Urinary bladder (tissue), 4 donors: Measurements from ENCODE around the gene NCEH1. TPM values are rescaled to one million over a fixed set of nuclear protein-coding genes. Genes with fewer than 3 reads are reported as not detected.
"Not testable (repeated sequence)": the region's sequence is repeated elsewhere in the genome, so short reads cannot be mapped to it uniquely, and the experiment has no call there.

Experiments used
- DNase-seq: peaks from one replicate; pipeline ENCODE4 v3.0.0-alpha.2; 2015; ENCODE audit errors: extremely low spot score
- H3K27ac ChIP-seq: one replicate; pipeline ENCODE4 v1.5.1; 2013; ENCODE audit warnings: low read depth, mild to moderate bottlenecking, moderate library complexity
- H3K36me3 ChIP-seq: one replicate; pipeline ENCODE4 v1.6.1; 2013; ENCODE audit warnings: mild to moderate bottlenecking, moderate library complexity; ENCODE audit not compliant: insufficient read depth
- H3K4me1 ChIP-seq: one replicate; pipeline ENCODE4 v1.6.1; 2013; ENCODE audit warnings: mild to moderate bottlenecking, moderate library complexity; ENCODE audit not compliant: insufficient read depth
- H3K4me3 ChIP-seq: one replicate; pipeline ENCODE4 v1.5.1; 2013; ENCODE audit warnings: low read depth, low read length
- WGBS: extraction: QIAGEN DNeasy Blood & Tissue Kit; methylation state at CpG from one replicate; pipeline ENCODE4 v1.1.7; 2013; 5-methylcytosine and 5-hydroxymethylcytosine counted together
- polyA plus RNA-seq: library from polyadenylated mRNA; stranded (reverse); fragments of 200-250 nt; gene quantifications from one replicate; pipeline ENCODE4 v1.2.3, GENCODE V29; 2013
- total RNA-seq: library from RNA; depleted of rRNA; stranded (reverse); fragments of >200 nt; gene quantifications from one replicate; pipeline ENCODE4 v1.2.3, GENCODE V29; 2014
- donor health status: healthy with polysubstance abuse.
- donor health status: healthy.

NCEH1 gene, protein sequence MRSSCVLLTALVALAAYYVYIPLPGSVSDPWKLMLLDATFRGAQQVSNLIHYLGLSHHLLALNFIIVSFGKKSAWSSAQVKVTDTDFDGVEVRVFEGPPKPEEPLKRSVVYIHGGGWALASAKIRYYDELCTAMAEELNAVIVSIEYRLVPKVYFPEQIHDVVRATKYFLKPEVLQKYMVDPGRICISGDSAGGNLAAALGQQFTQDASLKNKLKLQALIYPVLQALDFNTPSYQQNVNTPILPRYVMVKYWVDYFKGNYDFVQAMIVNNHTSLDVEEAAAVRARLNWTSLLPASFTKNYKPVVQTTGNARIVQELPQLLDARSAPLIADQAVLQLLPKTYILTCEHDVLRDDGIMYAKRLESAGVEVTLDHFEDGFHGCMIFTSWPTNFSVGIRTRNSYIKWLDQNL
- total RNA-seq, result 8.9 TPM
- 2.8 TPM for polyA plus RNA-seq

DNA sequence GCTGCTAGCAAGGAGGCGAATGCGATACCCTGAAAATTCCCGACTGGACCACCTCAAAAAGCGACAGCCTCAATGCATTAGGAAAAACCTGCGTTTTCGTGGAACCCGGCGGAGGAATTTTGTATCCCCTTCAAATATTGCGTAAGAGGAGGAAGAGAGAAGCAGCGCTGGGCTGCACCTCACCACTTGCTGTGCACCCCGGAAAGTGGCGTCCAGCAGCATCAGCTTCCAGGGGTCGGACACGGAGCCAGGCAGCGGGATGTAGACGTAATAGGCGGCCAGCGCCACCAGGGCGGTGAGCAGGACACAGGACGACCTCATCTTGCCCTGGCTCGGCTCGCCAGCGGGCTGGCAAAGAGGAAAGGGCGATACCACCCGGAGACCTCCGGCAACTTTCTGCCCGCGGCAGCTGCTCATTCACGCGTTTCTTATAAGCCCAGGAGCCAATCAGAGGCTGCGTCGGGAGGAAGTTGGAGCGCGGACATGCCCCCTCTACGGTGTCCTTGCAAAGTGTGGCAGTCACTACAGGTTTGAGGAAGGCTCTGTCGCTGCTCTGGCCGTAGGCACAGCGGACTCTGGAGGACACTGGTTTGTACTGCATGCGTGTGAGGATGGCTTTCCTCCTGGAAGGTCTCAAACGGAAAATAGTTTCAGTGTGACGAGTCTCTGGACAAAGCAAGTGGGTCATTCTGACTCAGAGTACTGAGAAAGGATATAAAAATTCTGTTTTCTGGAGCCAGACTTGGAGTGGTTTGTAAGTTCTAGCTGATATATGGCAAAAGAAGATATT, at the start of gene NCEH1:
TSS of gene NCEH1 (minus strand) at position 404 of the 790 bp plus-strand sequence. CDS start at position 321, 83 bp downstream.
- Histone ChIP-seq H3K27ac (peak within 1 kb of the TSS; percentile 75), H3K4me3 (peak within 1 kb of the TSS; percentile 77), H3K36me3 (no peaks in the 10 kb centered on the region), H3K4me1 (no peaks in the 10 kb centered on the region)
- DNase-seq, result peak; percentile 75
- WGBS, result under 1% methylated on average over 41 of the region's 41 CpGs

DNA sequence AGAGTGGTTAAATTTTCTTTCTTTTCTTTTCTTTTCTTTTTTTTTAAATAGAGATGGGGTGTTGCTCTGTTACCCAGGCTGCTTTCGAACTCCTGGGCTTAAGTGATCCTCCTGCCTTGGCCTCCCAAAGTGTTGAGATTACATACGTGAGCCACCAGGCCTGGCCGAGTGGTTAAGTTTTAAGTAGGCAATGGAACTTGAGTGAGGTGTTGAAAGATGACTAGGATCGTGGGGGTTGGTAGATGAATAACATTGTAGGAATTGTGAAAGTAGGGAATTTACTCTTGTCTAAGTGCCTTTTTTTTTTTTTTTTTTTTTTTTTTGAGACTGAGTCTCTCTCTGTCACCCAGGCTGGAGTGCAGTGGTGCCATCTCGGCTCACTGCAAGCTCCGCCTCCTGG, 49.5 kb upstream of the NCEH1 start:
- WGBS, result 96% methylated on average over 6 of the region's 6 CpGs
- H3K27ac ChIP-seq, DNase-seq, H3K36me3 ChIP-seq, H3K4me1 ChIP-seq, H3K4me3 ChIP-seq: not testable (repeated sequence)

DNA sequence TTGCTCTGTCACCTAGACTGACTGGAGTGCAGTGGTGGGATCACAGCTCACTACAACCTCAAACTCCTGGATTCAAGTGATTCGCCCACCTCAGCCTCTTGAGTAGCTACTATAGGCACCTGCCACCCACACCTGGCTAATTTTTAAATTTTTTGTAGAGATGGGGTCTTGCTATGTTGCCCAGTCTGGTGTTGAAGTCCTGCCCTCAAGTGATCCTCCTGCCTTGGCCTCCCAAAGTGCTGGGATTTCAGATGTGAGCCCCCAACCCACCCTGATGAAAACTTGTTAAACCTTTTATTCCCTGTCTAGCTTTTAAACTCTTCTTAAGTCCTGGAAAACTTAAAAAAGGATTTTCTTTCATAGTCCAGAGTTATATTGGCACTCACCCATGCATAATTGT, 42.3 kb upstream of the NCEH1 start:
- H3K36me3 ChIP-seq, result no peaks in the 10 kb centered on the region
- no peak overlapping the region for H3K27ac ChIP-seq
- WGBS, result 100% methylated on average over 1 of the region's 1 CpG
- peaks cover 2% of the 10 kb centered on the region for H3K4me1 ChIP-seq
- no peak for DNase-seq
- H3K4me3 ChIP-seq, result no peak overlapping the region

DNA sequence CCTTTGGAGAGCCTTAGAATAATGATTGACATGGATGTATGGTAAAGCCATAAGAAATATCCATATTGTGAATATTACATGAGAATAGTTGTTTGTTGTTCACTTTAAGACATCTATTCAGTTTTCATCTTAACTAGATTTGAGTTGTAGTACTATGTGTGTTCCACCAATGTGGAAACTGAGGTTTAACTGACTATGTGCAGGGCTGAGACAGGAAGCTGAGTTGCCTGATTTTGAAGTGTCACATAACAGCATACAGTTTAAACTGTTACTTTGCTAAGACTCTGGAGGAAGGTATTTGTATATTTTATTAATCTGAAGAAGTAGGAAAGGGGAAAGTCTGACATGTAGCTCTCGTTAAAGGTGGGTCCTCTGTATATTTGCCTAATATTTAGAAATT, 41.8 kb upstream of the NCEH1 start:
- no peaks in the 10 kb centered on the region for H3K36me3 ChIP-seq
- H3K4me3 ChIP-seq, result no peak overlapping the region
- DNase-seq, result no peak
- H3K27ac ChIP-seq, result no peak overlapping the region
- H3K4me1 ChIP-seq, result peaks cover 2% of the 10 kb centered on the region
- WGBS, result 95% methylated on average over 1 of the region's 1 CpG

DNA sequence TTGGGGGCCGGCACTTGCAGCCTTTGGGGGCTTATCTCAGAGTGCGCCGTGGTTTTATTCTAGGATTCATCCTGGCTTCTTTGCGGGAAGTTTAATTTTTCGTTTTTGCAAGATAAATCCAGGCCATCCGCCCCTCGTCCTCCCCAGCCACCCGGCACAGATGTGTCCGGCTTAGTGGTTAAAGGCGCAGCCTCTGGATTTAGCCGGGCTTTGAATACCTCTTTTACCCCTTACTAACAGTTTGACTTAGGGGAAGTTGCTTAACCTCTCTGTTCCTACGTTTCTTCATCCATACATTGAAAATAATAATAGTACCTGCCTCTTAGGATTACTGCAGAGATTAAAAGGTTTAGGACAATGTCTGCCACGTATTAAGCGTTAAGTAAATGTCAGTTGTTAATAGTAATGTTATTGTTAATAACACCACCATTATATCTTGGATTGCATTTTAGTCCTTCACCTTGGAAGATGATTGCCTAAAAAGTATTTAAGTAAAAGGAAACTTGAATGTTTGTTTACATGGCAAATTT, 40.4 kb upstream of the NCEH1 start:
- Histone ChIP-seq H3K4me1 (peaks cover 2% of the 10 kb centered on the region), H3K36me3 (no peaks in the 10 kb centered on the region), H3K27ac (no peak overlapping the region), H3K4me3 (peak overlapping the region; percentile 76)
- peak; percentile 2 for DNase-seq
- under 1% methylated on average over 14 of the region's 14 CpGs for WGBS

DNA sequence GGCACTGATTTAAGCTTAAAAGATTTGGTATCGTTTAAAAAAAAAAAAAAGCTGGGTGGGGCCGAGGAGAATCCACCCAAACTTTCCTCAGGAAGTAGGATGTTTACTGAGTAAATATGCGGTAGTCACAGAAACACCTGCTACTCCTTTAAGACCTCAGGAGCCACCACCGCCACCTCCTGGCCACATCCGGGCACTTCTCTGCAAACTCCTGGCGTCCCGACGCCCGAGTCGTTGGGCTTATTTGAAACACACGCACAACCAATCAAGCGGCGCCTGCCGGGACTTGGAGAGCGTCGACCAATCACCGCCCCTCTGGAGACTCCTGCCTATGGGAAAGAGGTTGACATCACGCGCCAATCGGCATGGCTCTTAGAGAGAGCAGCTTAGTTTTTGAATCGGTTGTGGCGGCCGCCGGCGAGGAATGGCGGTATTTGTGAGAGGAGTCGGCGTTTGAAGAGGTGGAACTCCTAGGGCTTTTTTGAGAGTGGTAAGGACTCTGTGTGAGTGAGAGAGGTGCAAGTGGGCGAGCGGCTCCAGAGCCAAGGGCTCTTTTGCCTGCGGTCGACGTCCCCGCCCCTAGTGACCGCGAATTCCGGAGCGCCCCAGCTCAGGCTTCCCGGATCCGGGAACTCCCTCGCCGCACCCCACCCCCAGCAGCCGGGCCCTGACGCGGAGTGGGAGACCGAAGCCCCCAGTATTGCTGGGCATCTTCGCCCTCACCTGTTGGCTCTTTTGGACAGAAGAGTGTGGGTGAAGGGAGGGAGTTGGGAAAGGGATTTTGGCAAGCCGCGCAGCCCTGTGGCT, 39.7 kb upstream of the NCEH1 start, which contains the start of gene ECT2:
TSS of gene ECT2 (plus strand) at position 359 of the 807 bp plus-strand sequence. CDS start 3,805 bp downstream, outside the sequence.
- no peak within 1 kb of the TSS for H3K27ac ChIP-seq
- peaks cover 2% of the 10 kb centered on the region for H3K4me1 ChIP-seq
- peak within 1 kb of the TSS; percentile 76 for H3K4me3 ChIP-seq
- DNase-seq, result peak; percentile 99
- WGBS, result under 1% methylated on average over 49 of the region's 49 CpGs
- H3K36me3 ChIP-seq, result no peaks in the 10 kb centered on the region

DNA sequence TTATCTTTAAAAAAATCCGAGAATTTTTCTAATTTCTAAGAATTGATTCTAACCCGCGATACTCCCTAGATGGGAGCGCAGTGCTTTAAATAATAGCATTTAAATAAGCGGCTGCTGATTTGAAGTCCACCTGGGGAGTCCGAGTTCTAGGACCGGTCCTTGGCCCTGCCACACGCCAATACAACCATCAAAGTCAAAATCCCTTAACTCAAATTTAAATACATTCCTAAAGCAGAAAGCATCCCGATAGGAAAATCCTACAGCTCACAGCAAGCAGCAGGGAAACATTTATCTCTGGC, 39.2 kb upstream of the NCEH1 start:
- 12% methylated on average over 9 of the region's 9 CpGs for WGBS
- Histone ChIP-seq H3K36me3 (no peaks in the 10 kb centered on the region), H3K4me3 (peak overlapping the region; percentile 39), H3K4me1 (peaks cover 2% of the 10 kb centered on the region), H3K27ac (no peak overlapping the region)
- DNase-seq, result no peak

DNA sequence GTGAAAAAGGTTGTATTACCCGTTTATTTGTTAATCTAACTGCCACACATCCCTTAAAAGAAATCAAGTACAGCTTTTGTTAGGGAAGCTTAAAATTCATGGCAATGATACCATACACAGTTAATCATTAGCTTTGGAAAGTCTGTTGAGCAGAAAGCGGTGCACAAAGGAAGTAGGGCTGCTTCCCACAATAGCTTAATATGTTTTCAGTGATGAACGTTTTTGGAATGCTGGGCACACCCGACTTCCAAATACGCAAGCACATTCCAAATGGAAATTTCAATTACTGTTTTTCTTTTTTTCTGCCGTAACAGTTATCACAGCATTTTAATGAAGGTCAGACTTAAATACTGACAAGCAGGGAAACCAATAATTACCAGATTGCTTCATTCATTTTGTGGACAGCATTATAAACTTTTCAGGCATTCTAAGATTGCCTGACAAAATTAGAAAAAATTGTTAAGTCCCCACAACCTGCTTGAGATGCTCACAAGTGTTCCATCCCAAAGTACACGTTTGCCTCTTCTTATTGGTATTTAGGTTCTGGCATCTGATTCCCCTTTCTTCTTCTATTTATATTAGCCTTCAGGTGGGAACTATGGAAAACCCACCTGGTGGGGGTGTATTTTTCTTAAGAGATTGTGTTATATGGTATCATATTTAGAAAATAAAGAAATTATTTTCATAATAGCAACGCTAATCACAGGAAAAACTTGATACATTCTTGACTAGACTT, 38.5 kb upstream of the NCEH1 start:
- 27% methylated on average over 8 of the region's 8 CpGs for WGBS
- Histone ChIP-seq H3K4me3 (no peak overlapping the region), H3K36me3 (no peaks in the 10 kb centered on the region), H3K27ac (no peak overlapping the region), H3K4me1 (peaks cover 2% of the 10 kb centered on the region)
- DNase-seq, result peak; percentile 45

DNA sequence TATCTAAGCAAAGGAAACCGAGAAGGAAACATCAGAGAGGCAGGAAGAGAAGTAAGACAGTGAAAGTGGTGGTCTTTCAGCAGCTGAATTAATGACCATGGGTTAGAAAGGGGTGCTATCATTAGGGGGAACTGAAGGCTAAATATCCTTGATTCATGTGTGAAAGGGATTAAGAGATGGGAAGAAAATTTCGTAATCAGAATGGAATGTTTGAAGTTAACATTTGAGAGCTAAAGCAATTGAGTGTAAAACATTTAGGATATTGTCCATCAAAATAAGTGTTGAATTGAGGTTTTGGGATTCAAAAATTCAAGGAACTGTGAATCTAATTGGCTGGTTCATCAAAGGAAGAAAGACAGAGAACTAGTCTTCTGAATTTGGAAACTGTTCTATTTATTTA, 35.6 kb upstream of the NCEH1 start:
- no peak for DNase-seq
- Histone ChIP-seq H3K27ac (no peak overlapping the region), H3K4me3 (no peak overlapping the region), H3K36me3 (no peaks in the 10 kb centered on the region), H3K4me1 (peaks cover 2% of the 10 kb centered on the region)
- 63% methylated on average over 2 of the region's 2 CpGs for WGBS

DNA sequence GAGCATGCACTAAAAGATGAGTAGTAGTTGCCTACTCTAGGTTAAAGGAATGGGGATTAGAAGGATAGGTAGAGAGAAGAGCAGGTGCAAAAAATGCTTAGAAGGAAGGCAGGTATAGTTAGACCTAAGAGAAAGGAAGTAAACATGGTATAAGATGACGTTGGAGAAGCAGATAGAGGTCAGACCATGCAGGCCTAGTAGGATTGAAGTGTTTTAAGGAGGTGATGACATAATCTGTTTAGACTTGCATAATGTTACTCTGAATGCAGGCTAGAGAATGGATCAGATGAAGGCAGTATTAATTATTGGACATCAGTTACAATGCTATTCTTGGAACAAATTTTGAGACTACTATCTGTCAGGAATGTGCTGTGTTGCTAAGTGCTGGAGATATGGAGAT, 28.6 kb upstream of the NCEH1 start:
- DNase-seq, result no peak
- H3K4me1 ChIP-seq, result no peaks in the 10 kb centered on the region
- no peaks in the 10 kb centered on the region for H3K36me3 ChIP-seq
- H3K27ac ChIP-seq, result no peak overlapping the region
- no peak overlapping the region for H3K4me3 ChIP-seq
- 38% methylated on average over 1 of the region's 1 CpG for WGBS

DNA sequence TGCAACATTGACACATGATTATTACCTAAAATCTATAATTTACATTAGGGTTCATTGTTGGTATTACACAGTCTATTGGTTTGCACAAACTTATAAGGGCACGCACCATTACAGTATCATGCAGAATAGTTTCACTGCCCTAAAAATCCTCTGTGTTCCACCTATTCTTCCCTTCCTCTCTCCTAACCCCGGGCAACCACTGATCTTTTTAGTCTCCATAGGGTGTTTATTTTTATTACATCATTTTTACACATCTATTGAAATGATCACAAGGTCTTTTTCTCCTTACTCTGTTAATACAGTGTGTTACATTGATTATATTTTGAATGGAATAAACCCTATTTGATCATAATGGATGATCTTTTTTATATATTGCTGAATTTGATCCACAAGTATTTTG, 24.1 kb upstream of the NCEH1 start:
- Histone ChIP-seq H3K4me3 (no peak overlapping the region), H3K36me3 (no peaks in the 10 kb centered on the region), H3K27ac (no peak overlapping the region), H3K4me1 (no peaks in the 10 kb centered on the region)
- no peak for DNase-seq
- WGBS, result 88% methylated on average over 2 of the region's 2 CpGs

DNA sequence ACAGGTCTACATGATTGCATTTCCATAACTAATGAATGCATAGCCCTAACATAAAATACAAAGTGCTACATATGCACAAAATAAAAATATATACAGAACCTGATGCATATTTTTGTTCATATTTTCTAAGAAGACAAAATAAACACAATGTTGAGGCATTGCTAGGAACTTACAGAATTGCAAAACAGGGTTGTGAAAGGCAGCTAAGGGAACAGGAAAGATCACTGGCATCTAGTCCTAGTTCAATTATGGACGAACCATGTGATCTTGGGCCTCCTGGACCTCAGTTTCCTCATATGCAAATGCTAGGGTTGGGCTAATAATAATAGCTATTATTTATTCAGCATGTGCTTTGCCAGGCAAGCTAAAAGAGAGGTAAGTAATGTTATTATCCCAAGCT, 15.5 kb upstream of the NCEH1 start:
- H3K4me3 ChIP-seq, result no peak overlapping the region
- WGBS, result 65% methylated on average over 1 of the region's 1 CpG

More for the DNA sequence above, 15.5 kb upstream of the NCEH1 start:
- H3K27ac ChIP-seq, result no peak overlapping the region
- no peaks in the 10 kb centered on the region for H3K4me1 ChIP-seq
- H3K36me3 ChIP-seq, result no peaks in the 10 kb centered on the region
- no peak for DNase-seq
